T-cell (primary cell): ENCODE results near the gene HAS3. TPM values are rescaled to one million over a fixed set of nuclear protein-coding genes. Genes with fewer than 3 reads are reported as not detected.
A peak's percentile ranks its signal among the peaks of the same experiment; 100 is the strongest.

ENCODE experiments used
- ATAC-seq, 4 experiments: fragments of 200-7000 bp in 3 of 4; fragments of 150-1000 bp in 1 of 4; cut with Tn5 transposase; replicated peaks in 1 of 4; 1 replicate in 3 of 4; 2 replicates in 1 of 4; pipeline ENCODE4 v1.10.0; 2021; ENCODE audit warnings: moderate library complexity in 3 of 4, mild to moderate bottlenecking in 2 of 4, moderate number of reproducible peaks in 1 of 4
- CTCF ChIA-PET, 2 donors: fragments of 300-600 bp; sonication (Branson Sonifier 250); formaldehyde crosslinking; loops; one replicate each; lab custom pipeline; 2022; ENCODE audit warnings: antibody characterized with exemption in 2 of 2; lab: Charles Lee
- POLR2A ChIA-PET, 2 donors: fragments of 300-600 bp; sonication (Branson Sonifier 250); formaldehyde crosslinking; loops; one replicate each; lab custom pipeline; 2022; ENCODE audit warnings: antibody characterized with exemption in 2 of 2; lab: Charles Lee
- DNase-seq, 35 experiments: peaks; one replicate each; pipeline versions ENCODE4 v3.0.0 to v3.0.0-alpha.2; 2013 to 2023
- H3K27ac ChIP-seq: one replicate; pipeline ENCODE4 v1.5.1; 2013; ENCODE audit warnings: low read length
- H3K27me3 ChIP-seq, 2 experiments: replicated peaks in 1 of 2; 1 replicate in 1 of 2; 2 replicates in 1 of 2; pipeline versions ENCODE4 v1.6.1 to v1.7.0; 2013; ENCODE audit warnings: low read length in 1 of 2, mixed read lengths in 1 of 2; ENCODE audit not compliant: control insufficient read depth in 2 of 2, insufficient read depth in 2 of 2; ENCODE audit errors: extremely low read depth in 1 of 2
- H3K36me3 ChIP-seq, 2 donors: 1 replicate in 1 of 2; 2 replicates in 1 of 2; pipeline versions ENCODE4 v1.6.1 to v1.7.0; 2013; ENCODE audit warnings: low read length in 1 of 2; ENCODE audit not compliant: control insufficient read depth in 2 of 2, insufficient read depth in 1 of 2; ENCODE audit errors: extremely low read depth in 1 of 2
- H3K4me1 ChIP-seq, 2 experiments: 1 replicate in 1 of 2; 2 replicates in 1 of 2; pipeline versions ENCODE4 v1.6.1 to v1.7.0; 2013; ENCODE audit warnings: low read length in 2 of 2, mixed read lengths in 1 of 2; ENCODE audit not compliant: insufficient read depth in 2 of 2, control insufficient read depth in 1 of 2; ENCODE audit errors: extremely low read depth in 1 of 2
- H3K4me3 ChIP-seq, 2 donors: 1 replicate in 1 of 2; 2 replicates in 1 of 2; pipeline versions ENCODE4 v1.5.1 to v1.7.0; 2013; ENCODE audit warnings: mild to moderate bottlenecking in 2 of 2, low read length in 1 of 2, moderate library complexity in 1 of 2; ENCODE audit not compliant: control insufficient read depth in 1 of 2; ENCODE audit errors: extremely low read depth in 1 of 2
- H3K9me3 ChIP-seq: 2 replicates; pipeline ENCODE4 v1.7.0; 2013
- H3K27ac Mint-ChIP-seq, 2 donors: one replicate each; pipeline ENCODE4 v1.8.0; 2020 to 2021; ENCODE audit warnings: mild to moderate bottlenecking in 2 of 2, mixed read lengths in 2 of 2
- H3K27me3 Mint-ChIP-seq, 2 donors: one replicate each; pipeline ENCODE4 v1.8.0; 2021 to 2022; ENCODE audit warnings: mixed read lengths in 2 of 2
- H3K36me3 Mint-ChIP-seq: one replicate; pipeline ENCODE4 v1.8.0; 2021; ENCODE audit warnings: mixed read lengths
- H3K4me1 Mint-ChIP-seq, 3 donors: one replicate each; pipeline ENCODE4 v1.8.0; 2020 to 2022; ENCODE audit warnings: mixed read lengths in 3 of 3, mild to moderate bottlenecking in 1 of 3
- H3K4me3 Mint-ChIP-seq, 3 donors: one replicate each; pipeline ENCODE4 v1.8.0; 2020 to 2022; ENCODE audit warnings: mild to moderate bottlenecking in 3 of 3, mixed read lengths in 3 of 3, moderate library complexity in 3 of 3
- H3K9me3 Mint-ChIP-seq, 3 donors: one replicate each; pipeline ENCODE4 v1.8.0; 2020 to 2022; ENCODE audit warnings: mixed read lengths in 3 of 3
- WGBS: methylation state at CpG from one replicate; pipeline ENCODE4 v1.1.5; 2013; ENCODE audit warnings: missing lambda C conversion rate; ENCODE audit not compliant: insufficient coverage; 5-methylcytosine and 5-hydroxymethylcytosine counted together
- total RNA-seq, 35 experiments: library from RNA in 6 of 35; stranded (reverse) in 6 of 35; fragments of 120-200 nt in 1 of 35; gene quantifications; one replicate each; pipeline versions ENCODE4 v1.2.1 to v1.2.4 and lab custom pipeline; 2013 to 2026

HAS3 gene
- total RNA-seq, 5 donors from 2014 or later (not counting 1 experiment from before 2014, with no cell fraction given): 2.0 to 4.7 (median 3.4) TPM

DNA sequence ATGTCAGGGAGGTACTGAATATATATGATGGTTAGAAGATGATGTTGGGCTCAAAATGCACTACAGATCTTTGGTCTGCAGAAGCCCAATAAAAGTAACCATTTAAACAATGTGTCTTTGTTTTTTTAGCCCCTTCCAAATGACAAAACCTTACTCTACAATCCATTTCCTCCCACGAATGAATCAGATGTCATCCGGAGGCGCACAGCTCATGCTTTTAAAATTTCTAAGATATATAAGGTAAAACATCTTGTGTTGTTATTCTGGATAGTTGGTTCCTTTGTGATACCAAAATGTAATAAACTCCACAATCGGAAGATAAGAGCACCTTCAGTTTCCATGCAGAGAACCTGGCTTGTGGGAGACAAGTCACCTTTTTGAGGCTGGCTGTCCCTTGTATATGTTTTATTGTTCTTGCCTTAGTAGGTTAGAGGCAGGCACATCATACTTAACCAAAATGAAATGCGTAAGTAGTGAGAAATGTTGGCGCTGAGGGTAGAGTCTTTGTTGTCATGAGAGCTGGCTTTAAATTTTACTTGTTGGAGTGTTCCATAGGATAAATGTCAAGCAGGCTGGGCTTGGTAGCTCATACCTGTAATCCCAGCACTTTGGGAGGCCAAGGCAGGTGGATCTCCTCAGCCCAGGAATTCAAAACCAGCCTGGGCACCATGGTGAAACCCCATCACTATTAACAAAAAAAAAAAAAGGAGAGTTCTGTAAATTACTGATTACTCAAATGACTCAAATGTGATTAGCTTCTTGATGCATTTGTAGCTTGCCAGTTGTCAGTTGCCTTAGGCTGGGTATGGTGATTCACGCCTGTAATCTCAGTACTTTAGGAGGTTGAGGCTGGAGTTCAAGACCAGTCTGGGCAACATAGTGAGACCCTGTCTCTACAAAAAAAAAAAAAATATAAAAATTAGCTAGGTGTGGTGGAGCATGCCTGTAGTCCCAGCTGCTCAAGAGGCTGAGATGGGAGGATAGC lies 61.8 kb downstream of the HAS3 start:
- H3K9me3 Mint-ChIP-seq: no peaks in the 10 kb centered on the region
- H3K4me3 ChIP-seq: no peak overlapping the region
- peaks cover 2 to 50% of the 10 kb centered on the region in 2 donors for H3K36me3 ChIP-seq
- no peaks in the 10 kb centered on the region for H3K27me3 ChIP-seq
- H3K27ac Mint-ChIP-seq: peak overlapping the region; percentile 78 to 84
- no peaks in the 10 kb centered on the region for H3K9me3 ChIP-seq
- peaks cover 17 to 36% (median 26%) of the 10 kb centered on the region in 3 donors for H3K4me1 Mint-ChIP-seq
- peak overlapping the region; percentile 8 for H3K27ac ChIP-seq
- ChIA-PET POLR2A (no interaction called here), CTCF (interaction anchor here in 1 of 2 donors (0.6 to 1.8 kb wide), 6 partner anchors 10 to 687 kb away, joined by 3 to 8 read pairs (median 3); partner anchors contain the start of gene SNTB2)
- 100% methylated on average over 2 of the region's 7 CpGs for WGBS
- H3K27me3 Mint-ChIP-seq: no peaks in the 10 kb centered on the region
- H3K4me3 Mint-ChIP-seq: peak overlapping the region in 1 of 3 donors; percentile 33
- no peak for DNase-seq
- peaks cover 43% of the 10 kb centered on the region for H3K36me3 Mint-ChIP-seq
- peaks cover 0 to 15% of the 10 kb centered on the region in 2 experiments for H3K4me1 ChIP-seq
- no peak for ATAC-seq

Other genes with a start within 250 kb of the HAS3 start
- gene CHTF8, start 26.9 kb downstream of the HAS3 start, total RNA-seq: 100 to 1,000 TPM in 3 of 5 donors, 10 to 100 TPM in 2; 64.8 to 138 (median 124) TPM
- 10 to 100 TPM; 30.3 to 42.5 (median 37.8) TPM for gene UTP4, start 27.0 kb downstream of the HAS3 start, total RNA-seq
- gene SNTB2, start 81.5 kb downstream of the HAS3 start, total RNA-seq: 10 to 100 TPM; 13.2 to 23.1 (median 17.3) TPM
- 10 to 100 TPM; 40.5 to 61.9 (median 55.9) TPM for gene VPS4A, start 205.7 kb downstream of the HAS3 start, total RNA-seq
- gene PDF, start 224.9 kb downstream of the HAS3 start, total RNA-seq: 10 to 100 TPM in 3 of 5 donors, 1 to 10 TPM in 2; 5.3 to 20.5 (median 16.1) TPM
- 10 to 100 TPM; 31.2 to 70.4 (median 59.8) TPM for gene COG8, start 233.9 kb downstream of the HAS3 start, total RNA-seq
- gene NIP7, start 234.1 kb downstream of the HAS3 start, total RNA-seq: 10 to 100 TPM; 23.7 to 32.9 (median 29.6) TPM
- gene TMED6, start 246.1 kb downstream of the HAS3 start, total RNA-seq: 1 to 10 TPM; 2.6 to 4.6 (median 3.0) TPM